Esophagus squamous epithelium (tissue), 5 donors: ENCODE data around the gene EVX2. TPM values are rescaled to one million over a fixed set of nuclear protein-coding genes. Genes with fewer than 3 reads are reported as not detected.

Experiments
- DNase-seq: peaks from one replicate; lab custom pipeline; 2025; lab: John Stamatoyannopoulos, UW
- H3K27ac ChIP-seq, 4 donors: fragments of 200-600 bp; sonication (generic); one replicate each; pipeline ENCODE4 v1.5.1; 2016 to 2019; ENCODE audit warnings: mild to moderate bottlenecking in 1 of 4
- H3K27me3 ChIP-seq, 4 donors: fragments of 200-600 bp; sonication (generic); 1 replicate in 3 of 4; 2 replicates in 1 of 4; pipeline versions ENCODE4 v1.5.1 to v1.6.0; 2017 to 2021; ENCODE audit warnings: antibody characterized with exemption in 1 of 4
- H3K36me3 ChIP-seq, 3 donors: fragments of 200-600 bp; sonication (generic); one replicate each; pipeline ENCODE4 v1.5.1; 2016 to 2019
- H3K4me1 ChIP-seq, 3 donors: fragments of 200-600 bp; sonication (generic); one replicate each; pipeline ENCODE4 v1.5.1; 2017 to 2019
- H3K4me3 ChIP-seq, 4 donors: fragments of 200-600 bp; sonication (generic); 1 replicate in 3 of 4; 2 replicates in 1 of 4; pipeline ENCODE4 v1.5.1; 2016 to 2019; ENCODE audit warnings: mild to moderate bottlenecking in 2 of 4, moderate library complexity in 1 of 4
- H3K9me3 ChIP-seq, 3 donors: fragments of 200-600 bp; sonication (generic); one replicate each; pipeline ENCODE4 v1.5.1; 2016 to 2019
- CTCF ChIP-seq, 6 experiments: fragments of 450-650 bp in 4 of 6; fragments of 200-600 bp in 2 of 6; sonication (generic) in 2 of 6; IDR thresholded peaks; one replicate each; pipeline ENCODE4 v1.5.1; 2016 to 2019; ENCODE audit warnings: antibody characterized with exemption in 6 of 6, mild to moderate bottlenecking in 4 of 6, moderate library complexity in 4 of 6
- POLR2A ChIP-seq, 4 donors: fragments of 450-650 bp; IDR thresholded peaks; one replicate each; pipeline ENCODE4 v1.6.1; 2017; ENCODE audit warnings: antibody characterized with exemption in 4 of 4, mild to moderate bottlenecking in 4 of 4, moderate library complexity in 3 of 4
- WGBS, 2 donors: methylation state at CpG; one replicate each; pipeline ENCODE4 v1.1.5; 2018; 5-methylcytosine and 5-hydroxymethylcytosine counted together
- intact Hi-C: fragments of 100-400 bp; cut with DNase I; formaldehyde crosslinking; loops from one replicate; pipeline ENCODE4 v1.15.0; 2022
- total RNA-seq, 4 donors: library from RNA; depleted of rRNA; stranded (reverse); fragments of >200 nt; gene quantifications; one replicate each; pipeline ENCODE4 v1.1.0, GENCODE V29; 2016
- donor health status: DM: yes; HTN: yes; CAD: no.

Gene EVX2
- total RNA-seq, 4 donors from 2014 or later, result not detected

- Histone ChIP-seq H3K36me3 (no peaks in the 10 kb centered on the region), H3K9me3 (no peaks in the 10 kb centered on the region), H3K27ac (peak overlapping the region in 3 of 4 donors; percentile 60 to 86 (median 78)), H3K27me3 (peaks cover 25 to 100% (median 51%) of the 10 kb centered on the region in 4 donors), H3K4me1 (peaks cover 5 to 70% (median 9%) of the 10 kb centered on the region in 3 donors), H3K4me3 (peak overlapping the region in 3 of 4 donors; percentile 37 to 62 (median 54))
- intact Hi-C loops, result no loop called here
- WGBS, 2 donors, result 20 to 24% methylated on average over 15 of the region's 15 CpGs
- TF ChIP-seq CTCF (IDR thresholded peaks at IDR 0.05) (no peak), POLR2A (IDR thresholded peaks at IDR 0.05) (no peak)
- no peak for DNase-seq
These were observed 47.4 kb upstream of the EVX2 start for GRCh38 chr2:176130957-176131847.

DNA sequence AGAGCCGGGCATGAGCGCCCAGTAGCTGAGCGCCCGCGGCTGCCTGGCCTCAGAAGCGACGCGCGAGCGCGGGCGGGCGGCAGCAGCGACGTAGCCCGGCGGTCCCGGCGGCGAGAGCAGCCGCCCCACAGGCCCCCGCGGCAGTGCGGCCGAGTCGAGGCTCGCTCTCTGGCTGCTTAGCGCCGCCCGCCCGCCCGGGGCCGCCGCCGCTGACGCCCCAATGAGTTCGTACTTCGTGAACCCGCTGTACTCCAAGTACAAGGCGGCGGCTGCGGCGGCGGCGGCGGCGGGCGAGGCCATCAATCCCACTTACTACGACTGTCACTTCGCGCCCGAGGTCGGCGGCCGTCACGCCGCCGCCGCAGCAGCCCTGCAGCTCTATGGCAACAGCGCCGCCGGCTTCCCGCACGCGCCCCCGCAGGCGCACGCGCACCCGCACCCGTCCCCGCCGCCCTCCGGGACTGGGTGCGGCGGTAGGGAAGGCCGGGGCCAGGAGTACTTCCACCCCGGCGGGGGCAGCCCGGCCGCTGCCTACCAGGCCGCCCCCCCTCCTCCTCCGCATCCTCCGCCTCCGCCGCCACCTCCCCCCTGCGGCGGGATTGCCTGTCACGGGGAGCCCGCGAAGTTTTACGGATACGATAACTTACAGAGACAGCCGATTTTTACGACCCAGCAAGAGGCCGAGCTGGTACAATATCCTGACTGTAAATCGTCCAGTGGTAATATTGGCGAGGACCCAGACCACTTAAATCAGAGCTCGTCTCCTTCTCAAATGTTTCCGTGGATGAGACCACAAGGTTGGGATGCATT is 46.6 kb upstream of the EVX2 start:
- Histone ChIP-seq H3K4me3 (peak overlapping the region; percentile 27 to 62 (median 46)), H3K27me3 (peaks cover 25 to 100% (median 52%) of the 10 kb centered on the region in 4 donors), H3K36me3 (no peaks in the 10 kb centered on the region), H3K27ac (peak overlapping the region; percentile 60 to 86 (median 72)), H3K9me3 (no peaks in the 10 kb centered on the region), H3K4me1 (peaks cover 5 to 63% (median 9%) of the 10 kb centered on the region in 3 donors)
- WGBS, 2 donors, result 5 to 14% methylated on average over 8 to 22 of the region's 100 CpGs
- DNase-seq, result no peak
- TF ChIP-seq POLR2A (IDR thresholded peaks at IDR 0.05) (no peak), CTCF (IDR thresholded peaks at IDR 0.05) (no peak)
- intact Hi-C loops, result no loop called here

DNA sequence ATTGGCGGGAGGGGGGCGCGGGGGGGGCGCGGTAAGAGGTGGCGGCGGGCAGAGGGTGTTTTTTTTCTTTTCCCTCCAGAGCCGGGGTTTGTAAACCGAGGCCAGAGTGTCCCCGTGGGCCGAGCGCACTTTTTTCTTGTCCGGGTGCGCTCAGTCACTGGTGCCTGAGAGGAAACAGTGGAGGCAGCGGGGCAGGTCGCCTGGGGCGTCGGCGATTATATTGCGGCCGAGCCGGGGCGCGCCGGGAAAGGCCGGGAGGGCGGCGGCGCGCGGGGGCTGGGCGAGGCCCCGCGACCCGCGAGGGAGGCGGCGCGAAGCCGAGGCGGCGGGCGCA is 46.0 kb upstream of the EVX2 start:
- no peaks in the 10 kb centered on the region for H3K36me3 ChIP-seq
- intact Hi-C loops, result loop anchor here (5.0 to 10.0 kb wide), 3 partner anchors 508 to 1015 kb away; no protein-coding TSS in a partner anchor
- H3K27ac ChIP-seq, result peak overlapping the region; percentile 66 to 86 (median 74)
- H3K9me3 ChIP-seq, result no peaks in the 10 kb centered on the region
- TF ChIP-seq POLR2A (IDR thresholded peaks at IDR 0.05) (no peak), CTCF (IDR thresholded peaks at IDR 0.05) (no peak)
- 0% methylated on average over 2 of the region's 43 CpGs; no CpG with 5 or more reads in 1 of the 2 donors for WGBS, 2 donors
- DNase-seq, result no peak
- peaks cover 25 to 100% (median 55%) of the 10 kb centered on the region in 4 donors for H3K27me3 ChIP-seq
- peaks cover 5 to 63% (median 9%) of the 10 kb centered on the region in 3 donors for H3K4me1 ChIP-seq
- peak overlapping the region; percentile 27 to 62 (median 46) for H3K4me3 ChIP-seq

GRCh38 chr2:176128982-176129796 is 45.4 kb upstream of the EVX2 start, which contains the start of gene HOXD8:
HOXD8 (plus strand) TSS chr2:176129705; CDS start chr2:176130367, 662 bp downstream.
- Histone ChIP-seq H3K36me3 (no peaks in the 10 kb centered on the region), H3K4me3 (peak within 1 kb of the TSS; percentile 27 to 62 (median 46)), H3K27ac (peak within 1 kb of the TSS; percentile 66 to 86 (median 74)), H3K9me3 (no peaks in the 10 kb centered on the region), H3K4me1 (peaks cover 5 to 59% (median 9%) of the 10 kb centered on the region in 3 donors), H3K27me3 (peaks cover 25 to 100% (median 57%) of the 10 kb centered on the region in 4 donors)
- intact Hi-C loops, result loop anchor here (5.0 to 10.0 kb wide), 3 partner anchors 508 to 1016 kb away; no protein-coding TSS in a partner anchor
- no peak for DNase-seq
- peak in 2 of 4 donors; percentile 36 to 42 for TF ChIP-seq POLR2A (IDR thresholded peaks at IDR 0.05)
- no peak for TF ChIP-seq CTCF (IDR thresholded peaks at IDR 0.05)
- 3 to 12% methylated on average over 14 to 15 of the region's 64 CpGs for WGBS, 2 donors
